HepG2 (cell line): ENCODE results near the gene LAMA5. TPM values are rescaled to one million over a fixed set of nuclear protein-coding genes. Genes with fewer than 3 reads are reported as not detected.
A peak's percentile ranks its signal among the peaks of the same experiment; 100 is the strongest.

Experiments
- BCL3 ChIP-seq: sonication (generic); formaldehyde crosslinking; IDR thresholded peaks from 2 replicates; pipeline ENCODE4 v1.5.1; 2020; ENCODE audit warnings: mild to moderate bottlenecking, missing genetic modification reagents, moderate library complexity
- BORCS8-MEF2B ChIP-seq: sonication (generic); formaldehyde crosslinking; IDR thresholded peaks from 2 replicates; pipeline ENCODE4 v1.8.0; 2022; ENCODE audit warnings: mild to moderate bottlenecking, missing genetic modification reagents
- GLMP ChIP-seq: sonication (generic); formaldehyde crosslinking; IDR thresholded peaks from 2 replicates; pipeline ENCODE4 v1.9.0; 2021; ENCODE audit warnings: missing genetic modification reagents, mild to moderate bottlenecking, borderline replicate concordance
- HOXA3 ChIP-seq: sonication (generic); formaldehyde crosslinking; IDR thresholded peaks from 2 replicates; pipeline ENCODE4 v1.5.0; 2020; ENCODE audit warnings: missing genetic modification reagents
- JDP2 ChIP-seq: sonication (generic); formaldehyde crosslinking; IDR thresholded peaks from 2 replicates; pipeline ENCODE4 v1.8.1; 2022; ENCODE audit warnings: missing genetic modification reagents, borderline replicate concordance
- MBNL3 ChIP-seq: fragments of 250-450 bp; sonication (Bioruptor Pico); conservative IDR thresholded peaks from 2 replicates; pipeline ENCODE4 v1.8.0; 2022; ENCODE audit warnings: mild to moderate bottlenecking, inconsistent platforms
- SALL2 ChIP-seq: sonication (generic); formaldehyde crosslinking; IDR thresholded peaks from 2 replicates; pipeline ENCODE4 v1.8.1; 2023; ENCODE audit warnings: mild to moderate bottlenecking, missing genetic modification reagents, inconsistent platforms
- SUZ12 ChIP-seq: fragments of 150-350 bp; IDR thresholded peaks from 2 replicates; pipeline ENCODE4 v1.6.1; 2014; ENCODE audit warnings: low read depth, low read length
- TAF15 ChIP-seq: fragments of 200-400 bp; formaldehyde crosslinking; IDR thresholded peaks from one replicate; pipeline ENCODE4 v1.6.1; 2018; ENCODE audit warnings: mild to moderate bottlenecking, low read depth, low read length; ENCODE audit not compliant: poor library complexity, severe bottlenecking
- ZBTB34 ChIP-seq: sonication (generic); formaldehyde crosslinking; IDR thresholded peaks from 2 replicates; pipeline ENCODE4 v1.8.0; 2022; ENCODE audit warnings: mild to moderate bottlenecking, missing genetic modification reagents
- ZNF574 ChIP-seq: sonication (generic); formaldehyde crosslinking; IDR thresholded peaks from 2 replicates; pipeline ENCODE4 v1.4.0; 2020; ENCODE audit warnings: missing genetic modification reagents
- ZNF768 ChIP-seq: sonication (generic); formaldehyde crosslinking; IDR thresholded peaks from 2 replicates; pipeline ENCODE4 v1.4.0; 2020; ENCODE audit warnings: missing genetic modification reagents
- ZNF891 ChIP-seq: sonication (generic); formaldehyde crosslinking; IDR thresholded peaks from 2 replicates; pipeline ENCODE4 v1.5.0; 2020; ENCODE audit warnings: mild to moderate bottlenecking, missing genetic modification reagents
- polyA plus RNA-seq, 8 experiments: library from polyadenylated mRNA; depleted of rRNA in 3 of 8; stranded (reverse) in 7 of 8; unstranded in 1 of 8; fragments of >200 nt; fragmentation: Illumina TruSeq in 4 of 8; extraction: Trizol in 4 of 8; gene quantifications; 2 replicates each; pipeline versions ENCODE4 v1.2.1 to v1.2.3, GENCODE V29; 2011 to 2016; ENCODE audit warnings: low read depth in 4 of 8, missing spikeins in 1 of 8, mixed read lengths in 1 of 8; ENCODE audit not compliant: insufficient read depth in 1 of 8
- total RNA-seq, 5 experiments: library from RNA; depleted of rRNA; stranded (reverse); fragments of >200 nt; fragmentation: Illumina TruSeq; extraction: Trizol; gene quantifications; 2 replicates each; pipeline ENCODE4 v1.2.3, GENCODE V29; 2016; ENCODE audit warnings: low read depth in 1 of 5

LAMA5 gene
- total and polyA plus RNA-seq, 2 of the 13 experiments (the other 11 are each of a cell fraction or from before 2014, with no cell fraction given), result 21.0 to 44.7 TPM

GRCh38 chr20:62356589-62357186 lies 10.4 kb downstream of the LAMA5 start (continued):
- TF ChIP-seq ZNF574 (CRISPR knock-in tag), result no peak
- no peak for TF ChIP-seq JDP2 (CRISPR knock-in tag)
- no peak for TF ChIP-seq BCL3 (CRISPR knock-in tag)
- TF ChIP-seq ZBTB34 (CRISPR knock-in tag), result no peak
- TF ChIP-seq SALL2, result no peak
- TF ChIP-seq BORCS8-MEF2B (CRISPR knock-in tag), result no peak
- TF ChIP-seq TAF15, result peak; percentile 57
- TF ChIP-seq HOXA3 (CRISPR knock-in tag), result 0 out of 2 replicates have a peak, but pooled peaks have one; percentile 8
- TF ChIP-seq SUZ12, result no peak
- no peak for TF ChIP-seq GLMP (CRISPR knock-in tag)
- no peak for TF ChIP-seq MBNL3 (CRISPR knock-in tag)
- no peak for TF ChIP-seq ZNF768 (CRISPR knock-in tag)
- TF ChIP-seq ZNF891 (CRISPR knock-in tag), result 0 out of 2 replicates have a peak, but pooled peaks have one; percentile 30
